HL-60/S4 treated with phorbol 12-myristate 13-acetate at 8.2 ng/mL for 4 days and 3 days (cell line): Measurements from ENCODE around the gene ADORA2A.
"Not testable (repeated sequence)": the region's sequence is repeated elsewhere in the genome, so short reads cannot be mapped to it uniquely, and the experiment has no call there.

ENCODE experiments used
- in situ Hi-C: fragments of 300-500 bp; cut with MboI; formaldehyde crosslinking; loops from 2 replicates; pipeline ENCODE4 v1.15.0; 2022; ENCODE audit warnings: low sequenced_read_pairs

Gene ADORA2A

DNA sequence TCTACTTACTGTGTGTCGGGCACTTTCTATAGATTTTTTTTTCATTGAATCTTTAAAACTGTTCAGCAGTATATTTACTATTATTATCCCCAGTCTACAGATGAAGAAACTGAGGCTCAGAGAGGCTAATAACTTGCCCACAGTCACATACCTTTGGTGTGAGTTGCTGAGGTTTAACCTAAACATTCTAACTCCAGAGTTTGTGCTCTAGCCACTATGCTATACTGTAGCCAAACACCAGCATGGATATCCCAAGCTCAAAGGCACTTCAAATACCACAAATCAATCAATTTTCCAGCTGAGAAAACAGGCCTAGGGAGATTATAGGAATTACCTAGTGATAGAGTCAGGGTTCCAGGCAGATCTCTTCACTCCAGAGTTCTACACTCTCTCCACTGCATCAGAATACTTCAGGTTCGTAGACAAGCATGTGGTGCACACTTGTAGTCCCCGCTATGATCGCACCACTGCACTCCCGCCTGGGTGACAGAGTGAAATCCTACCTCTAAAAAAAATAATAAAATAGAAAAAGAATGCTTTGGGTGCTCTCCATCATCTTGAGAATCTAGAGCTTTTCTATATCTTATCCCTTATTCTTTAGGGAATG lies 47.4 kb downstream of the ADORA2A start:
- in situ Hi-C loops: no loop called here

DNA sequence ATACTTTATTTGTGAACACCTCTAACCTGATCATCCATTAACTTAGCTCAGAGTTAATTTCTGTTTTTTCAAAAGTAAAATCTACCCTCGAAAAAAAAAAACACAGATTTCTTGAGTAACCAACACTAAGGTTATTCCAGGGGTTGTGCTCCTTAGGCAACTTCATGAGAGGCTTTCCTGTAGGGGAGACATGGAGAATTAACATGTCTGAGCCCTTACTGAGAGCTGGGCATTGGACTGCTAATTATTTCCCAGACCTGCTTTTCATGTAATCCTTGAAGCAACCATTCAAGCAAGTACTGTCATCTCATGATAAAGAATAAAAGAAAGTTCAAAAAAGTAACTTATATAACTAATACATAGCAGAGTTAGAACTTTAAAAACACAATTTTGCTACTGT lies 54.2 kb downstream of the ADORA2A start:
- in situ Hi-C loops: no loop called here

DNA sequence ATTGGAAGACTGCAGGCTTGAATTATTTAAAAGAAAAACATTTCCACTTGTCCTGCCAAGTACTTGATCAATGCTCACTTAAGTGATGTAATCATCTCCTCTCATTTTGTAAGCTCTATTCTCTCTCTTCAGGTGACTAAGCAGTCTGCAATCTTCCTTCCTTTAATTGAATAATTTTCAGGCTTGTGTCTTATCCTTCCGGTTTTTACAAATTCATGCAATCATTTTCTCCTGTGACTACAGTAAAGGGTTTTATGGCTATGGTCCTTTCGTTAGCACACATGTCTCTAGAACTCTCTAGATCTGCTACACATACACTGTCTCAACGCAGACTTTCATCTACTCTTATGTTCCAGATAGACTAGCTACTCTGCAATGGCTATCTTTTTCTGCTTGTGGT lies 55.2 kb downstream of the ADORA2A start:
- in situ Hi-C loops: no loop called here

DNA sequence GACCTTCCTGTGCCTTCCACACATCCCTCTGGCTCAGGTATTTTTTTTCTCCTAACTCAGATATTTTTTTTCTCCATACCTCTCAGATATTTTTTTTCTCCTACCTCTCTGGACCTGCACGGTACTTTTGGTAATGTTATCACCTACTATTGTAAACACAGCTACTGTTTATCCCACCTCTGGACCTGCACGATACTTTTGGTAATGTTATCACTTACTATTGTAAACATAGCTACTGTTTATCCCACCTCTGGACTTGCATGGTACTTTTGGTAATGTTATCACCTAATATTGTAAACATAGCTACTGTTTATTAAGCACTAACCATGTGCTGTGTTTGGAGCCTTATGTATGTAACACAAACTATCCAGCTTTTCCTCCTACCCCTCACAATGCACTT lies 55.6 kb downstream of the ADORA2A start:
- in situ Hi-C loops: no loop called here

DNA sequence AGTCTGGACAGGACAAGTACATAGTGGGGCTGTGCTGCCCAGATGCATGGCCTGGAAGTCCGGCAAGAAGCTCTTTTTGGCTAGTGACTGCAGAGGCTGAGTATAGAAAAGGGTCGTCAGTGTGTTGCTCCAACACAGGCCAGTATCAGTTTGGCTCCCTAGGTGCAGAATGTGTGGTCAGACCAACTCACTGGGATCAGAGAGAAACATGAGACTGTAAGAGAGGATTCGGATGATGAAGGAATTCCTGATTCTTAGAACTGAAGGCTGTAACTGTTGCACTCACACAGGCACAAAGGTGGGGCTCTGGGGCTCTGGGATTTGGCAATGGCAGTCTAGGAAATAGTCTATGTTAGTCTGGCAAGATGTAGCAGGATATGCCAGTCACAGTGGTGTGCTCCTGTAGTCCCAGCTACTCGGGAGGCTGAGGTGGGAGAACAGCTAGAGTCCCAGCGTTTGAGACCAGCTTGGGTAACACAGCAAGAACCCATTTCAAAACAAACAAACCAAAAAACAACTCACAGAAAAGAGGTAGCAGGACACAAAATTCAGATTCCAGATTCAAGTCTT lies 56.7 kb downstream of the ADORA2A start:
- in situ Hi-C loops: no loop called here

DNA sequence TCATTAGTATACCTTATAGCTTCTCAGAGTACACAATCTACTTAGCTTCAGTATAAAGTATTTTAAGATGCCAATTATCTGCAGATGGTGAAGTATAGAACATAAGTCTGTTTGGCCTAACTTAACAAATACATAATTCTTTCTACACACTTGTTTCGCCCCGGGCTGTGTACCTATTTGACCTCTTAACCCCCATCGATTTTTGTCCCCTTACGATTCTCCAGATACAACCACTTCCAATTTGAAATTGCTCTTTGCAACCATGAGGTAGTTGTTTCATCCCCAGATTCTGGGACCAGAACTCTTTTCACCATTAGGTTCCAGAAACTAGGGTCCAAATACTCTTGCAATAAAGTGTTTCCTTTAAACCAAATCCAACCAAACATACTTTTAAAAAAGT lies 57.8 kb downstream of the ADORA2A start:
- in situ Hi-C loops: no loop called here

DNA sequence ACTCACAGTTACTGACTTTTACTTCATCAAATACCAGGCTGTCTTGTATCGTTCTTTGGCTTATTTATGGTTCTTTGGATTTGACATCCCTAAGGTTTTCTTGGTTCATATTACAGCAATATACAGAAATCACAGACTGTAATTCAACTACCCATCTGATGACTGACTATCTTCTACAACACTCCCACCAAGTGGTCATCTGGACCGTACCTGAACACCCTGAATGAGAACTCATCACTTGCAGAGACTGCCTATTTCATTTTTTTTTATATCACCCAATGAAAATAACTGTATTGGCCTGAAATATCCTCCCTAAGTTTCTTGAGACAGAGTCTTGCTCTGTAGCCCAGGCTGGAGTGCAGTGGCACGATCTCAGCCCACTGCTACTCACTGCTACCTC lies 58.2 kb downstream of the ADORA2A start:
- in situ Hi-C loops: no loop called here

DNA sequence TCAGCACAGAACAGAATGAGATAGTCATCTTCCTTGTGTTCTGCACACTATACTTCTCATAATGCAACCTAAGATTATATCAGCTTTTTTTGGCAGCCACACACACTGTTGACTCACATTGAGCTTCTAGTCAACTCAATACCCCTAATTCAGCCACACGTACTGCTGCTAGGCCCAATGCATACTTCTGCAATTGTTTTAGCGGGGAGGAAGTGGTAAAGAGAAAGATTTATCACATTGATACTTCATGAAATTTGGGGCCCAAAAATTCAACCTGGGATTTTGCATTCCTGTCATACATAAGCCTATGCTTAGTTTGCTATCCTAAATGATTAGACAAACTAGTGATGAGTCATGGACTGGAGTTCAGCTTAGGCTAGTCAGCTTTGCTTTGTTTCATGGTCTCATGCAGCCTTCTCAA lies 59.1 kb downstream of the ADORA2A start:
- in situ Hi-C loops: no loop called here

DNA sequence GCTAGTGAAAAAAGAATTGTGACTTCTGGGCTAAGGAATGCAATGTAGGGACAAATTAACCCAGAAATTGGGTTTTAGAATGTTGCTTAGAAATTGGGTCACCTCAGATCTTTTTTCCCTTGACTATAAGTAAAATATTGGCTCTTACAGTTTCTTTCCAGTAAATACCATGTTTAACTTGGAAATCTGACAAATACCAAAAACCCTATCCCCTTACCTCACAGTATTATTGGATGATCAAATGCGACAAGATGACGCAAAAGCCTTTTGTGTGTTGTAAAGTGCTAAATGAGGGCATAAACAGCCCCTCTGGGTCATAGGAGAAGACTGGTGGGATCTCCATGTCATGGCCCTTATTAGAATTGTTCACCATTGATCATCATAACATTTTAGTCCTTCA lies 61.6 kb downstream of the ADORA2A start:
- in situ Hi-C loops: no loop called here

DNA sequence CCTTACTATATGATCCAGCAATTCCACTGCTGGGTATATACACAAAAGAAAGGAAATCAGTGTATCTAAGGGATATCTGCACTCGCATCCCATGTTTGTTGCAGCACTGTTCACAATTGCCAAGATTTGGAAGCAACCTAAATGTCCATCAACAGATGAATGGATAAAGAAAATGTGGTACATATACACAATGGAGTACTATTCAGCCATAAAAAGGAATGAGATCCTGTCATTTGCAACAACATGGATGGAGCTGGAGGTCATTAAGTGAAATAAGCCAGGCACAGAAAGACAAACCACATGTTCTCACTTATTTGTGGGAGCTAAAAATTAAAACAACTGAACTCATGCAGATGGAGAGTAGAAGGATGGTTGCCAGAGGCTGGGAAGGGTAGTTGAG lies 62.0 kb downstream of the ADORA2A start:
- in situ Hi-C loops: not testable (repeated sequence)
